Gastroesophageal sphincter (tissue), 4 donors: ENCODE data around the gene AGPAT4. TPM values are rescaled to one million over a fixed set of nuclear protein-coding genes. Genes with fewer than 3 reads are reported as not detected.

ENCODE experiments used
- ATAC-seq: fragments of 150-250 bp; one replicate; pipeline ENCODE4 v1.9.1; 2016; ENCODE audit warnings: mild to moderate bottlenecking, moderate library complexity
- H3K27ac ChIP-seq, 4 donors: fragments of 200-600 bp; sonication (generic) in 3 of 4; 1 replicate in 3 of 4; 2 replicates in 1 of 4; pipeline ENCODE4 v1.5.1; 2016 to 2019
- H3K27me3 ChIP-seq: fragments of 200-600 bp; sonication (generic); one replicate; pipeline ENCODE4 v1.5.1; 2019
- H3K36me3 ChIP-seq, 2 donors: fragments of 200-600 bp; sonication (generic); one replicate each; pipeline ENCODE4 v1.5.1; 2019; ENCODE audit warnings: control low read depth in 1 of 2
- H3K4me1 ChIP-seq, 3 donors: fragments of 200-600 bp; sonication (generic); 1 replicate in 2 of 3; 2 replicates in 1 of 3; pipeline ENCODE4 v1.5.1; 2016 to 2019; ENCODE audit warnings: control low read depth in 2 of 3
- H3K4me3 ChIP-seq, 2 donors: fragments of 200-600 bp; sonication (generic); one replicate each; pipeline ENCODE4 v1.5.1; 2019; ENCODE audit warnings: mild to moderate bottlenecking in 1 of 2, moderate library complexity in 1 of 2
- H3K9me3 ChIP-seq, 3 donors: fragments of 200-600 bp; sonication (generic); one replicate each; pipeline ENCODE4 v1.5.1; 2017 to 2019; ENCODE audit warnings: control low read depth in 2 of 3
- EP300 ChIP-seq: sonication (generic); formaldehyde crosslinking; IDR thresholded peaks from one replicate; pipeline ENCODE4 v1.6.1; 2017; ENCODE audit warnings: antibody characterized with exemption, mild to moderate bottlenecking
- POLR2A ChIP-seq, 2 donors: fragments of 450-650 bp; IDR thresholded peaks; one replicate each; pipeline ENCODE4 v1.6.1; 2017; ENCODE audit warnings: antibody characterized with exemption in 2 of 2, mild to moderate bottlenecking in 2 of 2, moderate library complexity in 1 of 2
- POLR2AphosphoS5 ChIP-seq: sonication (generic); formaldehyde crosslinking; IDR thresholded peaks from one replicate; pipeline ENCODE4 v1.6.1; 2017; ENCODE audit warnings: antibody characterized with exemption
- WGBS, 2 donors: methylation state at CpG; one replicate each; pipeline ENCODE4 v1.1.5; 2018; ENCODE audit warnings: low coverage in 1 of 2; 5-methylcytosine and 5-hydroxymethylcytosine counted together
- total RNA-seq, 4 donors: library from RNA; depleted of rRNA; stranded (reverse); fragments of >200 nt; gene quantifications; one replicate each; pipeline ENCODE4 v1.1.0, GENCODE V29; 2016
- TF ChIP-seq, protein P1 (sequence below), 4 experiments: fragments of 200-600 bp in 2 of 4; fragments of 450-650 bp in 2 of 4; sonication (generic) in 1 of 4; IDR thresholded peaks; one replicate each; pipeline ENCODE4 v1.5.1; 2017 to 2019; ENCODE audit warnings: antibody characterized with exemption in 4 of 4, mild to moderate bottlenecking in 2 of 4, moderate library complexity in 2 of 4

AGPAT4 gene
- total RNA-seq, 4 donors from 2014 or later, result 7.2 to 10.8 (median 9.1) TPM

- Histone ChIP-seq H3K4me3 (no peak overlapping the region), H3K36me3 (peaks cover 0 to 98% of the 10 kb centered on the region in 2 donors), H3K4me1 (no peaks in the 10 kb centered on the region), H3K27me3 (no peaks in the 10 kb centered on the region), H3K27ac (no peak overlapping the region), H3K9me3 (no peaks in the 10 kb centered on the region)
- no peak for ATAC-seq
- 87 to 92% methylated on average over 5 to 7 of the region's 7 CpGs for WGBS, 2 donors
- TF ChIP-seq, protein P1, sequence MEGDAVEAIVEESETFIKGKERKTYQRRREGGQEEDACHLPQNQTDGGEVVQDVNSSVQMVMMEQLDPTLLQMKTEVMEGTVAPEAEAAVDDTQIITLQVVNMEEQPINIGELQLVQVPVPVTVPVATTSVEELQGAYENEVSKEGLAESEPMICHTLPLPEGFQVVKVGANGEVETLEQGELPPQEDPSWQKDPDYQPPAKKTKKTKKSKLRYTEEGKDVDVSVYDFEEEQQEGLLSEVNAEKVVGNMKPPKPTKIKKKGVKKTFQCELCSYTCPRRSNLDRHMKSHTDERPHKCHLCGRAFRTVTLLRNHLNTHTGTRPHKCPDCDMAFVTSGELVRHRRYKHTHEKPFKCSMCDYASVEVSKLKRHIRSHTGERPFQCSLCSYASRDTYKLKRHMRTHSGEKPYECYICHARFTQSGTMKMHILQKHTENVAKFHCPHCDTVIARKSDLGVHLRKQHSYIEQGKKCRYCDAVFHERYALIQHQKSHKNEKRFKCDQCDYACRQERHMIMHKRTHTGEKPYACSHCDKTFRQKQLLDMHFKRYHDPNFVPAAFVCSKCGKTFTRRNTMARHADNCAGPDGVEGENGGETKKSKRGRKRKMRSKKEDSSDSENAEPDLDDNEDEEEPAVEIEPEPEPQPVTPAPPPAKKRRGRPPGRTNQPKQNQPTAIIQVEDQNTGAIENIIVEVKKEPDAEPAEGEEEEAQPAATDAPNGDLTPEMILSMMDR (IDR thresholded peaks at IDR 0.05), result no peak
Observed at GRCh38 chr6:161101517-161101916, 172.3 kb downstream of the AGPAT4 start.

DNA sequence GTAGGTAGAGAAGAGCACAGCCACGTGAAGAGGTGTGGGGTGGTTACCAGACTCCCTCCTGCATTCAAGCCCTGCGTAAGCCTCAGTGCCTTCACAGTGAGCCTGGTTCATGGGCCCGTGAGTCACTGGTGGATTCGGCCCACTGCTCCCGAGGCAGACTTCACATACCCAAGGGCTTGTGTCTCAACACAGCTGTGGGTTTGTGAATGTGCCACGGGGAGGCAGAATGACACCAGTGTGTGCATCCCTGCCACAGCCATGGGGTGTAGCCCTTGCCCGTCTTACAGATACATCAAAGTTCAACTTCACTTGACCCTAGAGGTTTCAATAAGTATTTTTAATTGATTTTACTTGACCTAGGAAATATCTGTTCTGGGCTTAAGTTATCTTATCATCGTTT, 173.8 kb downstream of the AGPAT4 start:
- no peak for TF ChIP-seq POLR2A (IDR thresholded peaks at IDR 0.05)
- TF ChIP-seq, protein P1 (IDR thresholded peaks at IDR 0.05), result no peak
- TF ChIP-seq EP300, result no peak
- no peak for TF ChIP-seq POLR2AphosphoS5
- H3K4me1 ChIP-seq, result no peaks in the 10 kb centered on the region
- no peak overlapping the region for H3K27ac ChIP-seq
- H3K4me3 ChIP-seq, result no peak overlapping the region
- ATAC-seq, result no peak
- no peaks in the 10 kb centered on the region for H3K9me3 ChIP-seq
- no peaks in the 10 kb centered on the region for H3K27me3 ChIP-seq
- WGBS, 2 donors, result 77% methylated on average over 5 of the region's 8 CpGs; no CpG with 5 or more reads in 1 of the 2 donors
- H3K36me3 ChIP-seq, result peaks cover 0 to 98% of the 10 kb centered on the region in 2 donors

GRCh38 chr6:161095916-161096315, 177.9 kb downstream of the AGPAT4 start:
- Histone ChIP-seq H3K27ac (no peak overlapping the region), H3K4me3 (no peak overlapping the region), H3K4me1 (no peaks in the 10 kb centered on the region), H3K27me3 (no peaks in the 10 kb centered on the region), H3K9me3 (no peaks in the 10 kb centered on the region), H3K36me3 (peaks cover 0 to 85% of the 10 kb centered on the region in 2 donors)
- TF ChIP-seq POLR2AphosphoS5, result no peak
- TF ChIP-seq, protein P1 (IDR thresholded peaks at IDR 0.05), result no peak
- no peak for TF ChIP-seq POLR2A (IDR thresholded peaks at IDR 0.05)
- TF ChIP-seq EP300, result no peak
- ATAC-seq, result no peak

DNA sequence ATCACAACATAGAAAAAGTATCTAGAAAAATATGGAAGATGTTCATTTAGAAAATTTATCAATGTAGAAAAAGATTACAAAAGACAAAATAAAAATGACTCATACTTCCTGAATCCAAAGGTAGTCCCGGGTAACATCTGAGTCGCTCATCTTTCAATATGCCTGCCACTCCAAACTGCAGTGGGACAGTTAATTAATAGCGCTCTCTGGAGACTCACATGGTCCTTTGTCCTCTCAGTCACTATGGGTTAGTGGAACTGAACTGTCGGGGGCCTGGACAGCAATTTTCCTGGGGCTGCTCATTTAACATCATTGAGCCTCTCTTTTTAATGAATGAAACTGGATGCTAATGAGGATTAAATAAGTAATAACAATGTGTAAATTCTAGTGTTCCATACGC, 178.9 kb downstream of the AGPAT4 start:
- Histone ChIP-seq H3K36me3 (peaks cover 0 to 86% of the 10 kb centered on the region in 2 donors), H3K4me3 (no peak overlapping the region), H3K27me3 (no peaks in the 10 kb centered on the region), H3K27ac (no peak overlapping the region), H3K4me1 (no peaks in the 10 kb centered on the region), H3K9me3 (no peaks in the 10 kb centered on the region)
- TF ChIP-seq POLR2A (IDR thresholded peaks at IDR 0.05) (no peak), POLR2AphosphoS5 (no peak), EP300 (no peak)
- TF ChIP-seq, protein P1 (IDR thresholded peaks at IDR 0.05), result no peak
- ATAC-seq, result no peak
- WGBS, 2 donors, result 69 to 78% methylated on average over 4 to 5 of the region's 5 CpGs

DNA sequence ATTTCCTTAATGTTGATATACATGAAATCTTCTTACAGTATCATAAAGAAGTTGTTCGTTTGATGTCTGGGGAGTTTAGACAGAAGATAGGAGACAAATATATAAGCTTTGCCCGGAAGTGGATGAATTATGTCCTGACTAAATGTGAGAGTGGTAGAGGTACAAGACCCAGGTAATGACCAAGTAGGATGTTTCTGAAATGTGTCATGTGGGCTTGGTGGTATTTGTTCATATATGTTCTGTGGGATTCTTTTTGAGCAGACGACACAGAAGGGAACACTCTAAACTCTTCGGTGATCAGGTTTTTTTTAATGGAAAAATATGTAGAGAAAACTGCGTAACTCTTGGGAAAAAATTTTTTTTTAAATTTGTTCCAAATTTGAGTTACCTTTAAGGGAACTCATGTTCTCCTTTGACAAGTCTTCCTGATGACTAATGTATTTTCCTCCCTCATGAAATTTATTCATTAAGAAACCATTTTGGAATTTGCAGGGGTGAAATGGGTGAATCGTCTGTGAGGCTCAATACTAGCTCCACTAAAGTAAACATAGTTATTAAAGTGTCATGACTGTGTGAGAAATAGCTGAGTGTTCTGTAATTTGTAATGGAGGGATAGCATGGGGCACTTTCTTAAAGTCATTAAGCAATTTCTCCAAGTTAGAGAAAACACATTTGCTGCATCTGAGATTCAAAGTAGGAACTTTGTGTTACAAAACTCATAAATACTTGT, 181.7 kb downstream of the AGPAT4 start:
- no peaks in the 10 kb centered on the region for H3K9me3 ChIP-seq
- no peaks in the 10 kb centered on the region for H3K4me1 ChIP-seq
- no peak overlapping the region for H3K4me3 ChIP-seq
- no peaks in the 10 kb centered on the region for H3K27me3 ChIP-seq
- ATAC-seq, result peak; percentile 85
- TF ChIP-seq, protein P1 (IDR thresholded peaks at IDR 0.05), result no peak
- peak; percentile 74 for TF ChIP-seq POLR2AphosphoS5
- 73 to 74% methylated on average over 5 to 6 of the region's 6 CpGs for WGBS, 2 donors
- peaks cover 9 to 86% of the 10 kb centered on the region in 2 donors for H3K36me3 ChIP-seq
- no peak overlapping the region for H3K27ac ChIP-seq
